ENCODE results near the gene ACSS1. TPM values are rescaled to one million over a fixed set of nuclear protein-coding genes. Genes with fewer than 3 reads are reported as not detected.

The ACSS1 gene
- total RNA-seq, 2 experiments from 2014 or later = 8.5 to 10.7 TPM

DNA sequence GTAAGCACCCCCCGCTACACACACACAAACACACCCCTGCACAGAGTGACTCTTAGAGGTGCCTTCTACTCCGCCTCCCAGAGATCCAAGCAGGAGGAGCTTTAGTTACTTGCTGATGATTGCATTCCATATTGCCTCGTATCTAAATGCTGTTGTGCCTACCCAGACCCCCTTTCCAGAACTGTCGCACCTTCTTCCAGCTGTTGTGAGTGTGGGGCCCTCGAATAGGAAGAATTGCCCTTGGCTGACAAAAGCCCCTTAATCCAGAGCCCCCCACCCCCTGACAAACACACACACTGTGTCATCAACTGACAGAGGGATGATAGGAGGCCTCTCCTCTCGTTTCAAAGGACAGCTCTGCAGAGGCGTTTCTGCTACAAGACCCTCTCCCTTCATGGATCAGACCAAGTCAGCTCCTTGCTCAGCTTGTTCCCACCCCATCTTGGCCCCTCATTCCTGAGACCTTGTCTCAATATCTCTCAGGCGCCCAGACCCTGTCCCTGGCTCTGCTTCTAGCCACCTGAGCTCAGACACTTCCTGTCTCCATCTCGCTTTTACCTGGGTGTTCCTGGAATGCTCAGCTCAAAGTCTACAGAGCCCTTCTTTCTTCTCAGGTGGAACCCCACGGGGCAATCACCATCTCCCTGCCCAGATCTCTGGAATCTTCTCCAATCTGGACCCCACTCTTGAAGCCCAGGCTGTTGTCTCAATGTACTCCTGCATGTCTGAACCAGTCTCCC, 28.0 kb upstream of the ACSS1 start:
- ChIA-PET CTCF (interaction anchor here (0.6 to 2.5 kb wide), 3 partner anchors 9 to 91 kb away, joined by 4 to 8 read pairs (median 6); no protein-coding TSS in a partner anchor), POLR2A (interaction anchor here (0.6 kb wide), 1 partner anchor 342 kb away, joined by 3 read pairs; no protein-coding TSS in a partner anchor)
- Mint-ChIP-seq H3K9me3 (ENCODE audit: low read depth) (no peaks in the 10 kb centered on the region), H3K4me3 (no peak overlapping the region), H3K36me3 (ENCODE audit: low read depth) (no peaks in the 10 kb centered on the region), H3K27me3 (peaks cover 36% of the 10 kb centered on the region), H3K4me1 (peaks cover 31% of the 10 kb centered on the region), H3K27ac (no peak overlapping the region)
- intact Hi-C loops (cut with DNase I, micrococcal nuclease) = loop anchor here in 1 of 2 experiments (2.0 kb wide), 1 partner anchor 93 kb away; no protein-coding TSS in a partner anchor
- DNase-seq = no peak
- no peak for ATAC-seq

DNA sequence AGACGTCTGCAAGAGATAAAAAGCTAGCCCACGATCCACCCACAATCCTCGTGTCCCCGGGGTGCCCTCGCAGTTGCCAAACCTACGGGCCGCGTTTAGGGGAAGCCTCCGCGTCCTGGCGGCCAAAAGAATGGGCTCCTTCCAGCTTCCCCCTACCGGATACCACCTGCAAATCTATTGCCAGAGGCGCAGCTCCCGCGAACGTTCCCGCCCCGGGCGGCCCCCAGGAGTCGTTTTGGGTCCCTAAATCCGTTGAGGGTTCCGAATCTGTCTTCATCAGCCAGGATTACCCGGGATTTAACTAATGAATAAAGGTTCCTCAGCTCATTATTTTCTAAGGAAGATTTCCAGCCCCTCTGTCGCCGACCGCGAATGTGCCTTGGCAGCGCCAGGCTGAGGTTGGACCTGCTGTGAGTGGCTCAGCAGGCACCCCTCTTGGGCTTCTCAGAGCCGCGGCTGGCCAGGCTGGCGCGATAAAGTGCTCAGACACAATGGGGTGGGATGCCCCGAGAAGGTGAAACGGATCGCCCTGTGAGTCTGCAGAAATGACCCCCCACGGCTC, 26.8 kb upstream of the ACSS1 start:
- Mint-ChIP-seq H3K9me3 (ENCODE audit: low read depth) (no peaks in the 10 kb centered on the region), H3K4me3 (no peak overlapping the region), H3K27ac (no peak overlapping the region), H3K4me1 (peaks cover 19% of the 10 kb centered on the region), H3K36me3 (ENCODE audit: low read depth) (peaks cover 2% of the 10 kb centered on the region), H3K27me3 (peaks cover 47% of the 10 kb centered on the region)
- DNase-seq = peak; percentile 28
- ATAC-seq = no peak
- ChIA-PET CTCF (interaction anchor here (0.7 to 2.5 kb wide), 8 partner anchors 16 to 152 kb away, joined by 3 to 8 read pairs (median 3); no protein-coding TSS in a partner anchor), POLR2A (no interaction called here)
- intact Hi-C loops (cut with DNase I, micrococcal nuclease) = loop anchor here (2.0 to 5.0 kb wide), 6 partner anchors 78 to 1123 kb away; partner anchors contain the start of genes APMAP (in 2 of the 2), ABHD12 (in 1 of the 2) and ENTPD6 (in 1 of the 2)

DNA sequence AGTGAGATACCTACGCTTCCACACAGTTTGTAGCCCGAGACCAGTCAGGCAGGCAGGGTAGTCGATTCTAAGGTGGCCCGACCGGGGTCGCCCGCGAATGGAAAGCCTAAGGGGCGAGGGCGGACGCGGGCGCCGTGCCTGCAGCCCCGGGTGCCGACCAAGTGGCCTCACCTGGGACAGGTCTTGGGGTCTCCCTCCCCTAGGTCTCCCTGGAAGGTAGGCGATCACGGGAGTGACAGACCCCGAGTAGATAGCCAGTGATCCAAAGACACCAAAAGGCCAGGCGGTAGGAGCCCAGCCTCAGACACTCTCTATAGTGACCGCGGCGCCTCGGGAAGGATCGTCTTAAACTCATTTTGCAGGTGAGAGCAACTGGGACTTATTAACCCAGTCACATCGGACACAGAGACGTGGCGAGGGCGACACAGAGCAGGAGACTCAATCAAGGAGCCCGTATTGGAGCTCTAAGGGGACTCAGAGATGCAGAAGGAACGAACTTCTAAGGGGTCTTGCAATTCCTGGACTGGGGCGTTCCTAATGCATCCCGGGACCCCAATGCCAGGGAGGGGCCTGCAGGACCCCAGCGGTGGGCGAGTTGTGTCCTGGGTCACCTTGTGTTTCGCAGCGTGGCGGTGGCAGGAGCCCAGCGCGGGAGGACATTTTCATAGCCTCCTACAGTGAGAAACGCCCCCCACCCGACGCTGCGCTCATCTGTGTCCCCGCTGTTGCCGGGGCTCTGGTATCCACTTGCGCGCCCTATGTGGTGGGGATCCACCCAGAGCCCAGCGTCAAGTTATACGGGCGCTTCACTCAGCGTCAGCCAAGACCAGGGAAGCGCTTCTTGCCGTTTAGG, 26.1 kb upstream of the ACSS1 start:
- intact Hi-C loops (cut with DNase I, micrococcal nuclease) = loop anchor here (1.0 to 5.0 kb wide), 7 partner anchors 78 to 1123 kb away; partner anchors contain the start of genes APMAP (in 2 of the 2), ABHD12 (in 1 of the 2) and ENTPD6 (in 1 of the 2)
- H3K4me3 Mint-ChIP-seq = peak overlapping the region; percentile 47
- ATAC-seq (peak; percentile 63), DNase-seq (peak; percentile 71)
- H3K9me3 Mint-ChIP-seq (ENCODE audit: low read depth) = no peaks in the 10 kb centered on the region
- CTCF ChIA-PET = interaction anchor here (0.7 to 2.5 kb wide), 12 partner anchors 10 to 152 kb away, joined by 3 to 8 read pairs (median 3); no protein-coding TSS in a partner anchor
- H3K4me1 Mint-ChIP-seq = peaks cover 17% of the 10 kb centered on the region
- H3K36me3 Mint-ChIP-seq (ENCODE audit: low read depth) = peaks cover 2% of the 10 kb centered on the region
- POLR2A ChIA-PET = no interaction called here
- no peak overlapping the region for H3K27ac Mint-ChIP-seq
- H3K27me3 Mint-ChIP-seq = peaks cover 52% of the 10 kb centered on the region

- Mint-ChIP-seq H3K27me3 (peaks cover 59% of the 10 kb centered on the region), H3K9me3 (ENCODE audit: low read depth) (no peaks in the 10 kb centered on the region), H3K4me1 (peaks cover 18% of the 10 kb centered on the region), H3K4me3 (peak overlapping the region; percentile 47), H3K36me3 (ENCODE audit: low read depth) (peaks cover 2% of the 10 kb centered on the region), H3K27ac (no peak overlapping the region)
- DNase-seq (no peak), ATAC-seq (no peak)
- POLR2A ChIA-PET = no interaction called here
- intact Hi-C loops (cut with DNase I, micrococcal nuclease) = loop anchor here (1.0 to 5.0 kb wide), 6 partner anchors 79 to 1124 kb away; partner anchors contain the start of genes APMAP (in 2 of the 2), ABHD12 (in 1 of the 2) and ENTPD6 (in 1 of the 2)
- CTCF ChIA-PET = interaction anchor here (0.7 to 2.0 kb wide), 7 partner anchors 9 to 177 kb away, joined by 3 to 5 read pairs (median 3); no protein-coding TSS in a partner anchor
These were observed 25.3 kb upstream of the ACSS1 start for GRCh38 chr20:25083141-25083772.

GRCh38 chr20:25082498-25082873, 24.5 kb upstream of the ACSS1 start:
- POLR2A ChIA-PET = no interaction called here
- Mint-ChIP-seq H3K36me3 (ENCODE audit: low read depth) (peaks cover 2% of the 10 kb centered on the region), H3K4me3 (no peak overlapping the region), H3K27ac (no peak overlapping the region), H3K9me3 (ENCODE audit: low read depth) (no peaks in the 10 kb centered on the region), H3K4me1 (peaks cover 23% of the 10 kb centered on the region), H3K27me3 (peaks cover 65% of the 10 kb centered on the region)
- DNase-seq (no peak), ATAC-seq (no peak)
- intact Hi-C loops (cut with DNase I, micrococcal nuclease) = loop anchor here (5.0 kb wide), 5 partner anchors 80 to 1125 kb away; partner anchors contain the start of genes APMAP (in 2 of the 2), ABHD12 (in 1 of the 2) and ENTPD6 (in 1 of the 2)
- CTCF ChIA-PET = interaction anchor here (0.7 to 2.0 kb wide), 5 partner anchors 9 to 177 kb away, joined by 3 to 5 read pairs (median 5); no protein-coding TSS in a partner anchor

GRCh38 chr20:25081730-25082497, 24.0 kb upstream of the ACSS1 start, which contains the start of gene VSX1:
TSS of gene VSX1 (minus strand) at chr20:25082141. CDS start at chr20:25082096, 45 bp downstream.
- H3K36me3 Mint-ChIP-seq (ENCODE audit: low read depth) = peaks cover 2% of the 10 kb centered on the region
- no peak for ATAC-seq
- peaks cover 27% of the 10 kb centered on the region for H3K4me1 Mint-ChIP-seq
- H3K4me3 Mint-ChIP-seq = no peak within 1 kb of the TSS
- no peaks in the 10 kb centered on the region for H3K9me3 Mint-ChIP-seq (ENCODE audit: low read depth)
- DNase-seq = no peak
- no peak within 1 kb of the TSS for H3K27ac Mint-ChIP-seq
- intact Hi-C loops (cut with DNase I, micrococcal nuclease) = loop anchor here (5.0 kb wide), 5 partner anchors 80 to 1125 kb away; partner anchors contain the start of genes APMAP (in 2 of the 2), ABHD12 (in 1 of the 2) and ENTPD6 (in 1 of the 2)
- ChIA-PET CTCF (interaction anchor here (0.7 to 2.0 kb wide), 4 partner anchors 8 to 88 kb away, joined by 3 to 5 read pairs (median 5); no protein-coding TSS in a partner anchor), POLR2A (no interaction called here)
- peaks cover 68% of the 10 kb centered on the region for H3K27me3 Mint-ChIP-seq

DNA sequence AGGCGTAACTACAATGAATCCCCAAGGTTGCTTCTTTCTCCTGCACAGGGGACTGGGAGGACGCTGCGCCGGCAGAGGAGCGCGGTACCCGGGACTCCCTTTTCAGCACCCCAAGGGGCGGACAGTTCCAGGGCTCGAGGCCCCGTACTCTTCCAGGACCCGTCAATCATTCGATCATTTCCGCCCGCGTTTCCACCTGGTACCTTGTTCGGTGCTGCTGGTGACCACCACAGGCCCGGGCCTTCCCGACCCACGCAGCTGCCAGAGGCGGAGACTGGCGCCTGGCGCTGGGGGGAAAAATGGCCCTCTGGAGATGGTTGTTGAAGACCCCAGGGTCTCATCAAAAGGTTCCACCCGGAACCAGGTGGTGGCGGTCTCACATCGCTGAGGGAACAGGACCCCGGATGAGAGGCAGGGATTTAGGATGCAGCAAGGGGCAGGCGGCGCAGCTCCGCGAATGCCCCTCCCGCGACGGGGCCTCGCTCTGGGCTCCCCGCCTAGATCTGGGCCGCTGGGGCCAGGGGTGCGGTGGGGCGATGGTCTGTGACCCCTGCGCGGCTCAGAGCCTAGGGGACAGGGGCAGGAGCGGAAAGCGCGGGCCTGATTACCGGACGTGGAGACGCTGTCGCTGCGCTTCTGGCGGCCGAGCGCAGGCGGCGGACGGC, 23.3 kb upstream of the ACSS1 start:
- Mint-ChIP-seq H3K27ac (no peak overlapping the region), H3K27me3 (peaks cover 72% of the 10 kb centered on the region), H3K4me3 (no peak overlapping the region), H3K36me3 (ENCODE audit: low read depth) (peaks cover 2% of the 10 kb centered on the region), H3K4me1 (peaks cover 31% of the 10 kb centered on the region), H3K9me3 (ENCODE audit: low read depth) (no peaks in the 10 kb centered on the region)
- CTCF ChIA-PET = interaction anchor here (0.8 kb wide), 1 partner anchor 161 kb away, joined by 3 read pairs; no protein-coding TSS in a partner anchor
- DNase-seq = peak; percentile 70
- no peak for ATAC-seq
- intact Hi-C loops (cut with DNase I, micrococcal nuclease) = loop anchor here (5.0 kb wide), 5 partner anchors 81 to 1126 kb away; partner anchors contain the start of genes APMAP (in 2 of the 2), ABHD12 (in 1 of the 2) and ENTPD6 (in 1 of the 2)
- POLR2A ChIA-PET = no interaction called here

DNA sequence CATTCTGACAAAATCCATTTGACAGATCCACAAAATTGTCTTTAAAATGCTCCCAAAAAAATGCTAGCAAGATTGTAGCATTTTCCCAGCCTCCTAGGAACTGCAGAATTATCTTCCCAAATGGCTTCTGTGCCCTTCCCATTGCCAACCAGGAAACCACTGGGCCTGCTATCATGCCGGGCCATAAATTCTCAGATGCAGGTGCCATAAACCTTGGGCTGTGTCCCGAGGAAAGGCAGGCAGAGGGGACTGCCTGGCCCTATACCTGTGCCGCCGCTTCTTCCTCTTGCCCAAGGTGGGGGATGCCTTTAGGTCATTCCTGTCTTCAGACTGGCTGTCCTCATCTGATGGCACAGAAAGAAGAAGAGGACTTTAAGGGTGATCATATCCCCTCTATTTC, 21.2 kb upstream of the ACSS1 start:
- ChIA-PET POLR2A (no interaction called here), CTCF (interaction anchor here (1.9 kb wide), 1 partner anchor 12 kb away, joined by 7 read pairs; no protein-coding TSS in a partner anchor)
- Mint-ChIP-seq H3K27ac (no peak overlapping the region), H3K27me3 (peaks cover 63% of the 10 kb centered on the region), H3K9me3 (ENCODE audit: low read depth) (no peaks in the 10 kb centered on the region), H3K4me3 (no peak overlapping the region), H3K36me3 (ENCODE audit: low read depth) (peaks cover 2% of the 10 kb centered on the region), H3K4me1 (peaks cover 26% of the 10 kb centered on the region)
- ATAC-seq (no peak), DNase-seq (no peak)
- intact Hi-C loops (cut with DNase I, micrococcal nuclease) = loop anchor here in 1 of 2 experiments (10.0 kb wide), 1 partner anchor 316 kb away; the partner anchor contains the start of gene ABHD12

- ChIA-PET CTCF (interaction anchor here (1.9 kb wide), 1 partner anchor 12 kb away, joined by 7 read pairs; no protein-coding TSS in a partner anchor), POLR2A (no interaction called here)
- DNase-seq (no peak), ATAC-seq (no peak)
- Mint-ChIP-seq H3K9me3 (ENCODE audit: low read depth) (no peaks in the 10 kb centered on the region), H3K27ac (no peak overlapping the region), H3K27me3 (peaks cover 60% of the 10 kb centered on the region), H3K36me3 (ENCODE audit: low read depth) (peaks cover 2% of the 10 kb centered on the region), H3K4me1 (peaks cover 23% of the 10 kb centered on the region), H3K4me3 (no peak overlapping the region)
- intact Hi-C loops (cut with DNase I, micrococcal nuclease) = loop anchor here in 1 of 2 experiments (10.0 kb wide), 1 partner anchor 316 kb away; the partner anchor contains the start of gene ABHD12
These were observed 20.7 kb upstream of the ACSS1 start for GRCh38 chr20:25078662-25079061.
